ENCODE results near the gene EIF2B5. TPM values are rescaled to one million over a fixed set of nuclear protein-coding genes. Genes with fewer than 3 reads are reported as not detected.

The EIF2B5 gene
- total and polyA plus RNA-seq, 2 of the 13 experiments (the other 11 are each of a cell fraction or from before 2014, with no cell fraction given): 38.4 to 60.2 TPM

DNA sequence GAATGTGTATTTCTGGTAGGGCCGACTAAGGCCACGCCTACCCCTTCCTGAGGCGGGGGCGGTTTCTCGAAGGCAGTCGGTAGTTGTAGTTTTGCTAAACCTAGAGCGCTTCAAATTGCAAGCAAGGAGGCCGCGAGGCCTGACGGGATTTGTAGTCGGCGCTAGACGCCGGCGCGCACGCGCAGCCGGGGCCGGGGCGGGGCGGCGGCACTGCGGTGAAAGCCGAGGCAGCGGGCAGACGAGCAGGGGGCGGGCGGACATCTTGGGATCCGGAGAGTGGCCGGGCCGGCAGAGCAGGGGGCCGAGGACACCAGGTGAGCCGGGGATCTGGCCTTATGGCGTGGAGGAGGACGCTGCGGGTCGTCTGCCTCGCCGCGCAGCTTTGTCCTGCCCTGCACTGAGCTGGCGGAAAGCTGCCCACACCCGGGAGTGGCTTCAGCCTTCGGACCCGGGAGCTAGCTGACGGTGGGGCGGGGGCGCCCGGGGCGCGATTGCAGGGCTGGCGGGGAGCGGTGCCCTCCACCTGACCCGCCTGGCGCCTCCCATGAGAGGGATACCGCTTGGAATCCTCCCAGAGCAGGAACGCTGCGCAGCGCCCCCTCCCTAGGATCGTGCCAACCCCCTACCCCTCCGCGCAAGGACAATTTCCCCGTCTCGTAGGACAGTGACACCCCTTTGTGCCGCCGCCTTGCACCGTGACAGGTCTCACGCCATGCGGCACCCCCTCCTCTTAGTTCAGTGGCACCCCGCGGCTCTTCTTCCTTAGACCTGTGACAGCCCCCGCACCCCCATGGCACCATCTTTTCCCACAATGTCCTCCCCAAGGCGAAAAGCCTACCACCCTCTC is 39.7 kb downstream of the EIF2B5 start, which contains the start of gene AP2M1 (continued):
- TF ChIP-seq, protein P1, sequence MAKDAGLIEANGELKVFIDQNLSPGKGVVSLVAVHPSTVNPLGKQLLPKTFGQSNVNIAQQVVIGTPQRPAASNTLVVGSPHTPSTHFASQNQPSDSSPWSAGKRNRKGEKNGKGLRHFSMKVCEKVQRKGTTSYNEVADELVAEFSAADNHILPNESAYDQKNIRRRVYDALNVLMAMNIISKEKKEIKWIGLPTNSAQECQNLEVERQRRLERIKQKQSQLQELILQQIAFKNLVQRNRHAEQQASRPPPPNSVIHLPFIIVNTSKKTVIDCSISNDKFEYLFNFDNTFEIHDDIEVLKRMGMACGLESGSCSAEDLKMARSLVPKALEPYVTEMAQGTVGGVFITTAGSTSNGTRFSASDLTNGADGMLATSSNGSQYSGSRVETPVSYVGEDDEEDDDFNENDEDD (CRISPR knock-in tag; IDR thresholded peaks at IDR 0.05; ENCODE audit: borderline replicate concordance): no peak; the same call in 1 of the 2 replicates
- no peak for TF ChIP-seq STAG1 (CRISPR knock-in tag; IDR thresholded peaks at IDR 0.05)
- TF ChIP-seq, protein P2, sequence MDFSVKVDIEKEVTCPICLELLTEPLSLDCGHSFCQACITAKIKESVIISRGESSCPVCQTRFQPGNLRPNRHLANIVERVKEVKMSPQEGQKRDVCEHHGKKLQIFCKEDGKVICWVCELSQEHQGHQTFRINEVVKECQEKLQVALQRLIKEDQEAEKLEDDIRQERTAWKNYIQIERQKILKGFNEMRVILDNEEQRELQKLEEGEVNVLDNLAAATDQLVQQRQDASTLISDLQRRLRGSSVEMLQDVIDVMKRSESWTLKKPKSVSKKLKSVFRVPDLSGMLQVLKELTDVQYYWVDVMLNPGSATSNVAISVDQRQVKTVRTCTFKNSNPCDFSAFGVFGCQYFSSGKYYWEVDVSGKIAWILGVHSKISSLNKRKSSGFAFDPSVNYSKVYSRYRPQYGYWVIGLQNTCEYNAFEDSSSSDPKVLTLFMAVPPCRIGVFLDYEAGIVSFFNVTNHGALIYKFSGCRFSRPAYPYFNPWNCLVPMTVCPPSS (IDR thresholded peaks at IDR 0.05): no peak
- 0 out of 2 replicates have a peak, but pooled peaks have one; percentile 59 for TF ChIP-seq ZFP36L2 (CRISPR knock-in tag; IDR thresholded peaks at IDR 0.05)
- TF ChIP-seq RAD21 (CRISPR knock-in tag; IDR thresholded peaks at IDR 0.05): no peak
- no peak for TF ChIP-seq ZNF124 (CRISPR knock-in tag; IDR thresholded peaks at IDR 0.05)
- TF ChIP-seq ZEB1 (IDR thresholded peaks at IDR 0.05; ENCODE audit: insufficient replicate concordance, low read depth): no peak
- TF ChIP-seq GABPB1 (CRISPR knock-in tag; IDR thresholded peaks at IDR 0.05): peak; percentile 90
- no peak for TF ChIP-seq ZNF382 (CRISPR knock-in tag; IDR thresholded peaks at IDR 0.05; ENCODE audit: borderline replicate concordance)
- TF ChIP-seq ZNF614 (CRISPR knock-in tag; IDR thresholded peaks at IDR 0.05; ENCODE audit: borderline replicate concordance): 0 out of 2 replicates have a peak, but pooled peaks have one; percentile 64
- TF ChIP-seq ZNF484 (CRISPR knock-in tag; IDR thresholded peaks at IDR 0.05; ENCODE audit: borderline replicate concordance, low read depth): no peak
- TF ChIP-seq, protein P3, sequence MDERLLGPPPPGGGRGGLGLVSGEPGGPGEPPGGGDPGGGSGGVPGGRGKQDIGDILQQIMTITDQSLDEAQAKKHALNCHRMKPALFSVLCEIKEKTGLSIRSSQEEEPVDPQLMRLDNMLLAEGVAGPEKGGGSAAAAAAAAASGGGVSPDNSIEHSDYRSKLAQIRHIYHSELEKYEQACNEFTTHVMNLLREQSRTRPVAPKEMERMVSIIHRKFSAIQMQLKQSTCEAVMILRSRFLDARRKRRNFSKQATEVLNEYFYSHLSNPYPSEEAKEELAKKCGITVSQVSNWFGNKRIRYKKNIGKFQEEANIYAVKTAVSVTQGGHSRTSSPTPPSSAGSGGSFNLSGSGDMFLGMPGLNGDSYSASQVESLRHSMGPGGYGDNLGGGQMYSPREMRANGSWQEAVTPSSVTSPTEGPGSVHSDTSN (CRISPR knock-in tag; IDR thresholded peaks at IDR 0.05): no peak
- no peak for TF ChIP-seq RELA (CRISPR knock-in tag; IDR thresholded peaks at IDR 0.05)
- TF ChIP-seq, protein P4, sequence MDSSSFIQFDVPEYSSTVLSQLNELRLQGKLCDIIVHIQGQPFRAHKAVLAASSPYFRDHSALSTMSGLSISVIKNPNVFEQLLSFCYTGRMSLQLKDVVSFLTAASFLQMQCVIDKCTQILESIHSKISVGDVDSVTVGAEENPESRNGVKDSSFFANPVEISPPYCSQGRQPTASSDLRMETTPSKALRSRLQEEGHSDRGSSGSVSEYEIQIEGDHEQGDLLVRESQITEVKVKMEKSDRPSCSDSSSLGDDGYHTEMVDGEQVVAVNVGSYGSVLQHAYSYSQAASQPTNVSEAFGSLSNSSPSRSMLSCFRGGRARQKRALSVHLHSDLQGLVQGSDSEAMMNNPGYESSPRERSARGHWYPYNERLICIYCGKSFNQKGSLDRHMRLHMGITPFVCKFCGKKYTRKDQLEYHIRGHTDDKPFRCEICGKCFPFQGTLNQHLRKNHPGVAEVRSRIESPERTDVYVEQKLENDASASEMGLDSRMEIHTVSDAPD (CRISPR knock-in tag; IDR thresholded peaks at IDR 0.05): no peak
- TF ChIP-seq, protein P5, sequence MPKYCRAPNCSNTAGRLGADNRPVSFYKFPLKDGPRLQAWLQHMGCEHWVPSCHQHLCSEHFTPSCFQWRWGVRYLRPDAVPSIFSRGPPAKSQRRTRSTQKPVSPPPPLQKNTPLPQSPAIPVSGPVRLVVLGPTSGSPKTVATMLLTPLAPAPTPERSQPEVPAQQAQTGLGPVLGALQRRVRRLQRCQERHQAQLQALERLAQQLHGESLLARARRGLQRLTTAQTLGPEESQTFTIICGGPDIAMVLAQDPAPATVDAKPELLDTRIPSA (CRISPR knock-in tag; IDR thresholded peaks at IDR 0.05; ENCODE audit: borderline replicate concordance): 0 out of 2 replicates have a peak, but pooled peaks have one; percentile 23
- no peak for TF ChIP-seq ZNF207 (IDR thresholded peaks at IDR 0.05; ENCODE audit: borderline replicate concordance)
- TF ChIP-seq ZFP82 (CRISPR knock-in tag; IDR thresholded peaks at IDR 0.05; ENCODE audit: borderline replicate concordance): no peak
- 0 out of 2 replicates have a peak, but pooled peaks have one; percentile 38 for TF ChIP-seq POLR2AphosphoS2 (IDR thresholded peaks at IDR 0.05; ENCODE audit: low read depth, low read length)
- no peak for TF ChIP-seq NFIB (CRISPR knock-in tag; IDR thresholded peaks at IDR 0.05; ENCODE audit: borderline replicate concordance)
- TF ChIP-seq, protein P6, sequence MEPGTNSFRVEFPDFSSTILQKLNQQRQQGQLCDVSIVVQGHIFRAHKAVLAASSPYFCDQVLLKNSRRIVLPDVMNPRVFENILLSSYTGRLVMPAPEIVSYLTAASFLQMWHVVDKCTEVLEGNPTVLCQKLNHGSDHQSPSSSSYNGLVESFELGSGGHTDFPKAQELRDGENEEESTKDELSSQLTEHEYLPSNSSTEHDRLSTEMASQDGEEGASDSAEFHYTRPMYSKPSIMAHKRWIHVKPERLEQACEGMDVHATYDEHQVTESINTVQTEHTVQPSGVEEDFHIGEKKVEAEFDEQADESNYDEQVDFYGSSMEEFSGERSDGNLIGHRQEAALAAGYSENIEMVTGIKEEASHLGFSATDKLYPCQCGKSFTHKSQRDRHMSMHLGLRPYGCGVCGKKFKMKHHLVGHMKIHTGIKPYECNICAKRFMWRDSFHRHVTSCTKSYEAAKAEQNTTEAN (CRISPR knock-in tag; conservative IDR thresholded peaks at IDR 0.05): 0 out of 2 replicates have a peak, but pooled peaks have one; percentile 12
- TF ChIP-seq NR1H2 (CRISPR knock-in tag; IDR thresholded peaks at IDR 0.05; ENCODE audit: borderline replicate concordance, low read depth): no peak
- 0 out of 2 replicates have a peak, but pooled peaks have one; percentile 32 for TF ChIP-seq KDM3A (CRISPR knock-in tag; IDR thresholded peaks at IDR 0.05; ENCODE audit: low read depth)
- no peak for TF ChIP-seq NFIC (IDR thresholded peaks at IDR 0.05; ENCODE audit: low read length)
